ENCODE data around the gene NRP1. TPM values are rescaled to one million over a fixed set of nuclear protein-coding genes. Genes with fewer than 3 reads are reported as not detected.

The NRP1 gene
- total RNA-seq, 4 donors from 2014 or later = 17.7 to 47.0 (median 21.0) TPM

GRCh38 chr10:33267708-33268107 is 66.8 kb downstream of the NRP1 start:
- no peaks in the 10 kb centered on the region for H3K36me3 ChIP-seq
- DNase-seq = no peak
- no peaks in the 10 kb centered on the region for H3K27me3 ChIP-seq
- H3K9me3 ChIP-seq = no peaks in the 10 kb centered on the region
- no peak overlapping the region for H3K27ac ChIP-seq
- no peak overlapping the region for H3K4me3 ChIP-seq
- H3K4me1 ChIP-seq = peaks cover 0 to 22% (median 0%) of the 10 kb centered on the region in 4 donors
- no peak for TF ChIP-seq CTCF (IDR thresholded peaks at IDR 0.05)
- TF ChIP-seq POLR2A (IDR thresholded peaks at IDR 0.05) = no peak

- peak in 1 of 3 donors; percentile 62 for DNase-seq
- peaks cover 0 to 4% (median 0%) of the 10 kb centered on the region in 3 donors for H3K36me3 ChIP-seq
- H3K27ac ChIP-seq = no peak overlapping the region
- peaks cover 0 to 19% (median 0%) of the 10 kb centered on the region in 4 donors for H3K4me1 ChIP-seq
- H3K27me3 ChIP-seq = no peaks in the 10 kb centered on the region
- no peaks in the 10 kb centered on the region for H3K9me3 ChIP-seq
- TF ChIP-seq CTCF (IDR thresholded peaks at IDR 0.05) (no peak), POLR2A (IDR thresholded peaks at IDR 0.05) (no peak)
- H3K4me3 ChIP-seq = no peak overlapping the region
Measured at GRCh38 chr10:33265621-33266020, 68.8 kb downstream of the NRP1 start.

- DNase-seq = no peak
- H3K27me3 ChIP-seq = no peaks in the 10 kb centered on the region
- no peaks in the 10 kb centered on the region for H3K9me3 ChIP-seq
- no peak for TF ChIP-seq CTCF (IDR thresholded peaks at IDR 0.05)
- peaks cover 0 to 4% (median 0%) of the 10 kb centered on the region in 3 donors for H3K36me3 ChIP-seq
- H3K27ac ChIP-seq = peak overlapping the region in 1 of 4 donors; percentile 44
- no peak overlapping the region for H3K4me3 ChIP-seq
- peaks cover 0 to 19% (median 0%) of the 10 kb centered on the region in 4 donors for H3K4me1 ChIP-seq
Measured at GRCh38 chr10:33263453-33263852, 71.0 kb downstream of the NRP1 start.

GRCh38 chr10:33262871-33263270 is 71.6 kb downstream of the NRP1 start:
- peaks cover 0 to 4% (median 0%) of the 10 kb centered on the region in 3 donors for H3K36me3 ChIP-seq
- DNase-seq = no peak
- no peaks in the 10 kb centered on the region for H3K9me3 ChIP-seq
- H3K27me3 ChIP-seq = no peaks in the 10 kb centered on the region
- no peak overlapping the region for H3K4me3 ChIP-seq
- TF ChIP-seq POLR2A (IDR thresholded peaks at IDR 0.05) (no peak), CTCF (IDR thresholded peaks at IDR 0.05) (no peak)
- peaks cover 0 to 19% (median 0%) of the 10 kb centered on the region in 4 donors for H3K4me1 ChIP-seq
- H3K27ac ChIP-seq = no peak overlapping the region

- no peaks in the 10 kb centered on the region for H3K27me3 ChIP-seq
- H3K4me3 ChIP-seq = no peak overlapping the region
- no peaks in the 10 kb centered on the region for H3K9me3 ChIP-seq
- H3K4me1 ChIP-seq = peaks cover 0 to 14% (median 0%) of the 10 kb centered on the region in 4 donors
- no peak overlapping the region for H3K27ac ChIP-seq
- no peak for DNase-seq
- TF ChIP-seq CTCF (IDR thresholded peaks at IDR 0.05) = no peak
- no peak for TF ChIP-seq POLR2A (IDR thresholded peaks at IDR 0.05)
- peaks cover 0 to 4% (median 0%) of the 10 kb centered on the region in 3 donors for H3K36me3 ChIP-seq
Measured at GRCh38 chr10:33260403-33261149, 73.9 kb downstream of the NRP1 start.

Data from Peyer's patch (tissue), 4 donors.